Upper lobe of left lung (tissue), 6 donors: ENCODE measurements around the gene ELOB. TPM values are rescaled to one million over a fixed set of nuclear protein-coding genes. Genes with fewer than 3 reads are reported as not detected.

Experiments used
- ATAC-seq, 2 donors: fragments of 200-7000 bp; cut with Tn5 transposase; one replicate each; pipeline ENCODE4 v1.9.1; 2022; ENCODE audit warnings: mild to moderate bottlenecking in 2 of 2, moderate library complexity in 2 of 2; ENCODE audit not compliant: low FRiP score in 2 of 2
- DNase-seq, 2 donors: peaks; one replicate each; pipeline ENCODE4 v3.0.0-alpha.2; 2019 to 2020
- H3K27ac ChIP-seq, 4 donors: fragments of 200-600 bp; sonication (generic); one replicate each; pipeline ENCODE4 v1.5.1; 2016 to 2019
- H3K27me3 ChIP-seq, 4 donors: fragments of 200-600 bp; sonication (generic); one replicate each; pipeline ENCODE4 v1.5.1; 2017 to 2019
- H3K36me3 ChIP-seq, 4 donors: fragments of 200-600 bp; sonication (generic); one replicate each; pipeline ENCODE4 v1.5.1; 2016 to 2019
- H3K4me1 ChIP-seq, 4 donors: fragments of 200-600 bp; sonication (generic); one replicate each; pipeline ENCODE4 v1.5.1; 2018 to 2019
- H3K4me3 ChIP-seq, 4 donors: fragments of 200-600 bp; sonication (generic); one replicate each; pipeline ENCODE4 v1.5.1; 2017 to 2019; ENCODE audit warnings: mild to moderate bottlenecking in 2 of 4, moderate library complexity in 1 of 4
- H3K9me3 ChIP-seq, 4 donors: fragments of 200-600 bp; sonication (generic); one replicate each; pipeline ENCODE4 v1.5.1; 2018 to 2019
- CTCF ChIP-seq, 6 experiments: fragments of 450-650 bp in 4 of 6; fragments of 200-600 bp in 2 of 6; sonication (generic) in 2 of 6; IDR thresholded peaks; one replicate each; pipeline ENCODE4 v1.5.1; 2016 to 2019; ENCODE audit warnings: antibody characterized with exemption in 6 of 6
- EP300 ChIP-seq, 4 donors: sonication (generic); formaldehyde crosslinking; IDR thresholded peaks; one replicate each; pipeline ENCODE4 v1.5.1; 2017; ENCODE audit warnings: antibody characterized with exemption in 4 of 4, control low read depth in 2 of 4
- POLR2A ChIP-seq, 4 donors: fragments of 450-650 bp; IDR thresholded peaks; one replicate each; pipeline ENCODE4 v1.5.1; 2016 to 2017; ENCODE audit warnings: antibody characterized with exemption in 4 of 4, mild to moderate bottlenecking in 2 of 4
- POLR2AphosphoS5 ChIP-seq, 2 donors: sonication (generic); formaldehyde crosslinking; IDR thresholded peaks; one replicate each; pipeline ENCODE4 v1.5.1; 2017; ENCODE audit warnings: antibody characterized with exemption in 2 of 2
- WGBS, 2 donors: methylation state at CpG; one replicate each; pipeline ENCODE4 v1.1.5; 2017 to 2018; 5-methylcytosine and 5-hydroxymethylcytosine counted together
- total RNA-seq, 6 donors: library from RNA; depleted of rRNA in 4 of 6; stranded (reverse); fragments of >200 nt in 4 of 6; gene quantifications; one replicate each; pipeline versions ENCODE4 v1.1.0 to v1.2.1, GENCODE V29; 2016 to 2021
- donor health status: DM: no; HTN: no; CAD: no; lungs with moderate emphysema.
- donor health status: DM: no; HTN: yes; CAD: no; lungs with severe emphysema.

Gene ELOB
- total RNA-seq, 6 donors from 2014 or later, result 73.3 to 245 (median 145) TPM

GRCh38 chr16:2819179-2819938 is 42.3 kb upstream of the ELOB start:
- Histone ChIP-seq H3K4me3 (no peak overlapping the region), H3K27ac (no peak overlapping the region), H3K4me1 (peaks cover 0 to 8% (median 0%) of the 10 kb centered on the region in 4 donors), H3K9me3 (no peaks in the 10 kb centered on the region), H3K36me3 (no peaks in the 10 kb centered on the region), H3K27me3 (peaks cover 0 to 10% (median 0%) of the 10 kb centered on the region in 4 donors)
- TF ChIP-seq POLR2A (IDR thresholded peaks at IDR 0.05) (no peak), POLR2AphosphoS5 (IDR thresholded peaks at IDR 0.05) (no peak), EP300 (IDR thresholded peaks at IDR 0.05) (no peak), CTCF (IDR thresholded peaks at IDR 0.05) (no peak)
- 68 to 83% methylated on average over 10 to 18 of the region's 18 CpGs for WGBS, 2 donors
- DNase-seq (peak in 1 of 2 donors; percentile 51), ATAC-seq (no peak)

GRCh38 chr16:2818272-2818876 is 41.3 kb upstream of the ELOB start:
- no peaks in the 10 kb centered on the region for H3K36me3 ChIP-seq
- H3K4me1 ChIP-seq, result peaks cover 0 to 8% (median 0%) of the 10 kb centered on the region in 4 donors
- H3K4me3 ChIP-seq, result no peak overlapping the region
- DNase-seq, result peak in 1 of 2 donors; percentile 46
- WGBS, 2 donors, result 79 to 80% methylated on average over 10 of the region's 10 CpGs
- H3K27me3 ChIP-seq, result peaks cover 0 to 10% (median 0%) of the 10 kb centered on the region in 4 donors
- no peak overlapping the region for H3K27ac ChIP-seq
- TF ChIP-seq POLR2AphosphoS5 (IDR thresholded peaks at IDR 0.05) (no peak), EP300 (IDR thresholded peaks at IDR 0.05) (no peak), POLR2A (IDR thresholded peaks at IDR 0.05) (no peak), CTCF (IDR thresholded peaks at IDR 0.05) (no peak)
- H3K9me3 ChIP-seq, result no peaks in the 10 kb centered on the region
- ATAC-seq, result no peak

- H3K4me1 ChIP-seq, result peaks cover 0 to 8% (median 0%) of the 10 kb centered on the region in 4 donors
- TF ChIP-seq POLR2A (IDR thresholded peaks at IDR 0.05) (no peak), CTCF (IDR thresholded peaks at IDR 0.05) (no peak), EP300 (IDR thresholded peaks at IDR 0.05) (no peak), POLR2AphosphoS5 (IDR thresholded peaks at IDR 0.05) (no peak)
- no peak for ATAC-seq
- no peaks in the 10 kb centered on the region for H3K9me3 ChIP-seq
- peak in 1 of 2 donors; percentile 82 for DNase-seq
- WGBS, 2 donors, result 69 to 70% methylated on average over 67 of the region's 68 CpGs
- peak overlapping the region in 2 of 4 donors; percentile 10 to 26 for H3K4me3 ChIP-seq
- no peaks in the 10 kb centered on the region for H3K36me3 ChIP-seq
- no peak overlapping the region for H3K27ac ChIP-seq
- peaks cover 0 to 10% (median 0%) of the 10 kb centered on the region in 4 donors for H3K27me3 ChIP-seq
Measured at GRCh38 chr16:2817340-2818271, 40.5 kb upstream of the ELOB start.

GRCh38 chr16:2816751-2817339 is 39.8 kb upstream of the ELOB start, which contains the start of gene PRSS21:
TSS of gene PRSS21 (plus strand) at chr16:2817237. CDS start at chr16:2817269, 32 bp downstream.
- H3K27me3 ChIP-seq, result peaks cover 0 to 10% (median 0%) of the 10 kb centered on the region in 4 donors
- no peak for ATAC-seq

More at GRCh38 chr16:2816751-2817339, 39.8 kb upstream of the ELOB start, which contains the start of gene PRSS21:
- H3K9me3 ChIP-seq, result no peaks in the 10 kb centered on the region
- H3K4me3 ChIP-seq, result peak within 1 kb of the TSS in 2 of 4 donors; percentile 10 to 26
- no peaks in the 10 kb centered on the region for H3K36me3 ChIP-seq
- peak in 1 of 2 donors; percentile 87 for DNase-seq
- H3K27ac ChIP-seq, result no peak within 1 kb of the TSS
- 54 to 73% methylated on average over 17 to 28 of the region's 28 CpGs for WGBS, 2 donors
- peak in 1 of 6 experiments; percentile 18 for TF ChIP-seq CTCF (IDR thresholded peaks at IDR 0.05)
- TF ChIP-seq POLR2A (IDR thresholded peaks at IDR 0.05), result no peak
- H3K4me1 ChIP-seq, result peaks cover 0 to 8% (median 0%) of the 10 kb centered on the region in 4 donors
